ENCODE data around the gene PIWIL1.

PIWIL1 gene

GRCh38 chr12:130338794-130339601 lies 1.3 kb downstream of the PIWIL1 start:
- DNase-seq: no peak

- DNase-seq: no peak
These were observed 2.3 kb downstream of the PIWIL1 start for GRCh38 chr12:130339951-130340350.

DNA sequence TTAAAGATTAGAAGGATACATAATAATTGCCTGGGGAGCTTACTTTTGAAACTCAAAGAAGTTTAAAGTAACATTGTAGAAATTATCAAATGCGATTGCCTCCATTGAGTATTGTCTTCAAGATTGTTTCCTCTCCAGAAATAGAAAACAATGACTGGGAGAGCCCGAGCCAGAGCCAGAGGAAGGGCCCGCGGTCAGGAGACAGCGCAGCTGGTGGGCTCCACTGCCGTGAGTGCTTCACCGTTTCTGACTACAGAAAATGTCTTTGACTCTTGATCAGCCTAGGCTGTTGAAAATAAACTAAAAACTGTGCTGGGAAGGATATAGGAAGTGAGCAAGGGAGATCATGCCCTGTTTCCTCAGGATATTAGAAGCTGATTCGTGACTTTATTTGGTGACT lies 4.8 kb downstream of the PIWIL1 start:
- DNase-seq: no peak

DNA sequence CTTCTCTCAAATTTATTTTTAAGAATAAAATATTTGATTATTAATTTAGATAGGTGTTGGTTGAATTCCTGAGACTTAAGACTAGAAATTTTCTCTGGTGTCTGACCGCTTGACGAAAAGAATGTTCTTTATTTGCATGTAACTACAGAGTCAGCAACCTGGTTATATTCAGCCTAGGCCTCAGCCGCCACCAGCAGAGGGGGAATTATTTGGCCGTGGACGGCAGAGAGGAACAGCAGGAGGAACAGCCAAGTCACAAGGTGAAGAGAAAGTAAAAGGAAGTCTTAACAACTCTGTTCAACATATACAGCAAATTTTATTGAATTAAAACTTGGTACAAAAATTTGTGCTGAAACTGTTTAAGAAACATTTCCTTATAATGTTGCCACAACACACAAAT lies 5.2 kb downstream of the PIWIL1 start:
- DNase-seq: no peak

DNA sequence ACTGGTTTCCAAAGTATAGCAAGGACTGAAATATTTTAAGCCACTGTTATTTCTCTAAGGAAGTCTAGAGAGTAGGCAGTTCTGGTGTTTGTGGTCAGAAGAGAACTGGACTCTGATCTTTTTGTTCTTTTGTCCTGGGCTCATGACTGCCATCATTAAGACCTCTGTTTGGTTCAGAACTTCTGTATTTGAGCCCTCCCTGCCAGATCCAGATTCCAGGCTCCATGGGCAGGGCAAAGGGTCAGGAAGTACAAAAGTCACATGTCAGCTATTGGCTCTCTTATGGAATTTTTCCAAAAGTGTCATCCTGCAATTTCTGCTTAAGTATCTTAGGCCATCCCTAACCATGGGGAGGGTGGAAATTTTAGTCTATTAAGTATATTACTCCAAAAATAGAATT lies 6.8 kb downstream of the PIWIL1 start:
- no peak for DNase-seq

DNA sequence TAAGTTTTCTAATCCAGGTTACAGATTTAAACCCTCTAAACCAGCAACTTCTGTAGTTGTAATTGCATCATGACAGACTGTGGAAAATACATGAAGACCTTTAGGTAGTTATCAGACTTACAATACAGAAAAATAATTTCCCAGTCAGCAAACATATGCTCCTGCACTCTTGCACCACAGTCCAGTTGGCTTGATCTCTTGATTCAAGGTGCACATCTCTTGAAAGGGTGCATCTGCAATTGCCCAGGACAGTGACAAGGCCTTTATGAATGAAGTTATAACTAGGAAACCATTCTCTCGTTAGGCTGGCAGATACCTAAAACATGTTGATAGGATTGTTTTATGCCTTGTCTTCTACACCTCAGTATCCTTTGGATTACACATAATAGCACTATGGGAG lies 7.6 kb downstream of the PIWIL1 start:
- no peak for DNase-seq

DNA sequence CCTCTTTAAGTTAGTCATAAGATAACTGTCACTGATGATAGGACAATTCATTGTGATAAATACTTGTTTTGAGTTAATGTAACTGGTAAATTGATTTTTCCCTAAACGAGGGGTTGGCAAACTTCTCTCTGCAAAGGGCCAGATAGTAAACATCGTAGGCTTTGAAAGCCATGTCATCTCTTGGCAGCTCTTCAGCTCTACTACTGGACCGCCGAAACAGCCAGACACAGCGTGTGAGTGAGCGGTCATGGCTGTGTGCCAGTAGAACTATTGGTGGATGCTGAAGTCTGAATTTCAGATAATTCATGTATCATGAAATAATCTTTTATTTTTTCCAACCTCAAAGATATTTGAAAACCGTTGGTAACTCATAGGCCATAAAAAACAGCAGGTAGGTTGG lies 9.9 kb downstream of the PIWIL1 start:
- no peak for DNase-seq

GRCh38 chr12:130350715-130351114 lies 13.0 kb downstream of the PIWIL1 start:
- DNase-seq: no peak

- no peak for DNase-seq
These were observed 13.6 kb downstream of the PIWIL1 start for GRCh38 chr12:130351326-130351725.

DNA sequence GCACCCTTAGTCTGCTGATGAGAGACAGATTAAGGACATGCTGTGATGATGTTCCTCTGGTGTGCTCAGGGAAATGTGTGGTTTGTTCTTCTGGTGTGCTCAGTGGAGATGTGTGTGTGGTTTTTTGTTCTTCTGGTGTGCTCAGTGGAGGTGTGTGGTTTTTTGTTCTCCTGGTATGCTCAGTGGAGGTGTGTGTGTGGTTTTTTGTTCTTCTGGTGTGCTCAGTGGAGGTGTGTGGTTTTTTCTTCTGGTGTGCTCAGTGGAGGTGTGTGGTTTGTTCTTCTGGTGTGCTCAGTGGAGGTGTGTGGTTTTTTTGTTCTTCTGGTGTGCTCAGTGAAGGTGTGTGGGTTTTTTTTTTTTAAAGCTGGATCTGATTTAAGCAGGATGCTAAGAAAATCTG lies 15.4 kb downstream of the PIWIL1 start:
- DNase-seq: no peak

DNA sequence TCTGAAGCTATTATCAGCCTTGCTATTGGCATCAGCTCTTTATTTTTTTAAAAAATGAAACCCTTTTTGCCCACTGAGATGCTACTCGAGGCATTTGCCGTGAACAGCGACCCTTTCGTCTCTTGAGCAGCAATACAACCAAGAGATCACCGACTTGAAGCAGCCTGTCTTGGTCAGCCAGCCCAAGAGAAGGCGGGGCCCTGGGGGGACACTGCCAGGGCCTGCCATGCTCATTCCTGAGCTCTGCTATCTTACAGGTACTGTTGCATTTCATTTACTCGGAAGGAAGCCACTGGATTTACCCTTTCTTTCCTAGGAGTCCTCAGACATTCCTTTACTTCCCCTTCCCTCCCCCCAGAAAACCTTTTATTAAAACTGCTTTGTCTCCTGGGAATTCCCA lies 16.7 kb downstream of the PIWIL1 start:
- no peak for DNase-seq

DNA sequence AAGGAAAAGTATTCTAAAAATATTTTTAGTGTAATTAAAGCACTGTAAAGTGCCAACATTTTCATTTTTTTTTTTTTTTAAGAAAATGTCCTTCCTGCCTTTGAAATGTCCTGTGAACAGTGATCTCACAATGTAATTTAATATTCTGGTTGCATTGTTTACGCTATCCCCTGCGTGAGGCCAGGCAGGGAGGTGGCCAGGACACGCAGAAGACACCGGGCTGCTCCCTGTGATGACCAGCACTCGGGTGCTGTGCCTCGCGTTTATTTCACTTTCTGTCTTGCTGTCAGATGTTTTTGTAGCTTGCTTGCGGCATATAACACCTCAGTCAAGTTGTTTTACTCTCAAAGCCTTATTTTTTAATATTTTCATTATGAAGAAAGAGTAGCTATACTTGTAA lies 18.5 kb downstream of the PIWIL1 start:
- no peak for DNase-seq

DNA sequence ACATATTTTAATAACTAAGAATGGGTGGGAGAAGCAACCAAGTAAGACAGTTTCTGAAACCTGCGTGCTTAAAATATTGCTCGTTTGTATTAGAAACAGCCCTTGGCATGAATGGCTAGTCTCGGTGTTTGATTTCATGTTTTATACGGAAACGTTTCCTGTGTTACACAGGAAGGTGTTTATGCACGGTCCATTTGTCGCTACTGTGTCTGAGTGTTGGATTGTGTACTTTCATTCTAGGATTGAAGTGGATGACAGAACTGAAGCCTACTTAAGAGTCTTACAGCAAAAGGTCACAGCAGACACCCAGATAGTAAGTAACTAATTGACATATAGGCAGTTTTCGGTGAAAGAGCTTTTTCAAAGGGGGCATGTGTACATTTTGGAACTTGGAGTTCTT lies 19.6 kb downstream of the PIWIL1 start:
- DNase-seq: no peak

- DNase-seq: no peak
These were observed 20.1 kb downstream of the PIWIL1 start for GRCh38 chr12:130357729-130358330.

GRCh38 chr12:130362060-130362459 lies 24.4 kb downstream of the PIWIL1 start:
- DNase-seq: no peak

- no peak for DNase-seq
These were observed 26.9 kb downstream of the PIWIL1 start for GRCh38 chr12:130364578-130364977.

- no peak for DNase-seq
These were observed 28.5 kb downstream of the PIWIL1 start for GRCh38 chr12:130366159-130366558.

GRCh38 chr12:130367003-130367402 lies 29.3 kb downstream of the PIWIL1 start:
- no peak for DNase-seq

DNA sequence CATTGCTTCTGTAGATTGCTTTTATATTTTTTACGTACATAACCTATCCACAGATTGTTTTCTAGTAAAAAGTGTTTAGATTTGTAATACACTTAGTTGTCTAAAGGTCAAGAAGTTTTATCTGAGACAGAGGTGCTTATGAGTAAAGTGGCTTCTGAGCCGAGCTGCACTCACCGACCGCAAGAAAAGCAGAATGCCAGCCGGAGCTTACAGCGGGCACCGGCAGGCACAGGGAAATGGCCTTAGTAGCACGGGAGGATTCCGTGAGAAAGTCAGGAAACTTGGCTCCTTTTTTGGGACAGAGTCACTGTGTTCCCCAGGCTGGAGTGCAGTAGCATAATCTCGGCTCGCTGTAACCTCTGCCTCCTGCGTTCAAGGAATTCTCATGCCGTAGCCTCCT lies 29.8 kb downstream of the PIWIL1 start:
- no peak for DNase-seq

- no peak for DNase-seq
These were observed 32.1 kb downstream of the PIWIL1 start for GRCh38 chr12:130369816-130370215.

DNA sequence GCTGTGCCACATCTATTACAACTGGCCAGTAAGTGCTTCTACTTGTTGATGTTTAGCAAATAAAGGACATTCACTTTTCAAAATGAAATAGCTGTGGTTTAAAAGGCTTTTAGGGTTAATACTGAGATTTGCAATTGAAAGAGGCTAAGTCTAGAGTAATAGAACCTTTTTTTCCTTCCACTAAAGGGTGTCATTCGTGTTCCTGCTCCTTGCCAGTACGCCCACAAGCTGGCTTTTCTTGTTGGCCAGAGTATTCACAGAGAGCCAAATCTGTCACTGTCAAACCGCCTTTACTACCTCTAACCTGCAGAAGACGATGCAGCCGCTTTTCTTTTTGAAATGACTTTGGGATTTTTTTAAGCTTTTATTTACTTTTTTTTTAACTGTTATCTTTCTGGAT lies 33.6 kb downstream of the PIWIL1 start:
- no peak for DNase-seq

DNA sequence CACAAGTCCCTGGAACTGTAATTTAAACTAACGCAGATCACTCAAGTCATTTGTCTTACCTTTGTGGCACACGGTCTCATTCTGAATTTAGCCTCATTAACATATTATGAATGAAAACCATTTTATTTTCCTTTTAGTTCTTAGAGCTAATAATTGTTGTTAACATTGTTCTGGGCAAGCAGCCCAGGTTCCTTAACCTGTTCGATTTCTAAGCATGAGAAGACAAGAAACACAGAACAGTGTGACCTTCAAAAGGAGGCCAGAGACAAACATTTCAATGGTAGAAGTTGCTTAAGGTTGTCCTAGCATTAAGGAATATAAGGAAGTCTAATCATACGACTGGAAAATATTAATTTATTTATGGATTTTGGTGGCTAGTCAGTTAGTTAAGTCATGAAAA lies 35.2 kb downstream of the PIWIL1 start:
- no peak for DNase-seq

- DNase-seq: no peak
These were observed 36.4 kb downstream of the PIWIL1 start for GRCh38 chr12:130374083-130374482.

GRCh38 chr12:130375296-130376287 lies 37.9 kb downstream of the PIWIL1 start:
- DNase-seq: no peak
